GM23338 (cell line): ENCODE data around the gene PIGA.

Experiments used
- CTCF ChIP-seq, 2 experiments: fragments of 200-600 bp in 1 of 2; sonication (generic) in 1 of 2; conservative IDR thresholded peaks; 2 replicates each; pipeline versions ENCODE4 v1.5.1 to v1.6.1; 2016 to 2017; ENCODE audit warnings: antibody characterized with exemption in 2 of 2, low read depth in 2 of 2, mild to moderate bottlenecking in 2 of 2, moderate library complexity in 1 of 2
- EZH2 ChIP-seq: fragments of 200-600 bp; sonication (generic); IDR thresholded peaks from one replicate; pipeline ENCODE4 v1.8.0; 2017; ENCODE audit warnings: antibody characterized with exemption, mild to moderate bottlenecking, low read depth; ENCODE audit not compliant: unreplicated experiment
- POLR2AphosphoS5 ChIP-seq: IDR thresholded peaks from 2 replicates; pipeline ENCODE4 v1.6.1; 2016; ENCODE audit warnings: antibody characterized with exemption, low read depth
- TF ChIP-seq, protein P1 (sequence below): IDR thresholded peaks from one replicate; pipeline ENCODE4 v1.6.1; 2018; ENCODE audit warnings: antibody characterized with exemption; ENCODE audit not compliant: unreplicated experiment

DNA sequence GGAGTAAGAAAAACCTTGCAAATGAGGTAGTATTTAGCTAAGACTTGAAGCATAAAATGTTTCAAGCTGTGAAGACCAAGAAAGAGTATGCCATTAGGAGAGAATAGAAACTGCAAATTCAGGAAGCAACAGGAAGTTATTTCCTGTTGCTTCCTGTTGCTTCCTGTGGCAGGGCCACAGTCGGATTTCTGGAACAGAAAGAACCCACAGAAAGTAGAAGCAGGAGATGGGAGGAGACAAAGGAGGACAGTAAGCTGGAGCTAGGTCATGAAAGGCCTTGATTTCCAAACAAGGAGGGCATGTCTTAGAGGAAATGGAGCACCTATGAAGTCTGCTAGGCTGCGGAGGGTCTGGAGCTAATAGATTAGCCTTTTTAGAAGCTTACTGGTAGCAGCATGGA, 37.1 kb downstream of the PIGA start:
- TF ChIP-seq CTCF (conservative IDR thresholded peaks at IDR 0.05; ENCODE audit: low read depth in 2 of 2) (no peak), POLR2AphosphoS5 (no peak), EZH2 (no peak)
- TF ChIP-seq, protein P1, sequence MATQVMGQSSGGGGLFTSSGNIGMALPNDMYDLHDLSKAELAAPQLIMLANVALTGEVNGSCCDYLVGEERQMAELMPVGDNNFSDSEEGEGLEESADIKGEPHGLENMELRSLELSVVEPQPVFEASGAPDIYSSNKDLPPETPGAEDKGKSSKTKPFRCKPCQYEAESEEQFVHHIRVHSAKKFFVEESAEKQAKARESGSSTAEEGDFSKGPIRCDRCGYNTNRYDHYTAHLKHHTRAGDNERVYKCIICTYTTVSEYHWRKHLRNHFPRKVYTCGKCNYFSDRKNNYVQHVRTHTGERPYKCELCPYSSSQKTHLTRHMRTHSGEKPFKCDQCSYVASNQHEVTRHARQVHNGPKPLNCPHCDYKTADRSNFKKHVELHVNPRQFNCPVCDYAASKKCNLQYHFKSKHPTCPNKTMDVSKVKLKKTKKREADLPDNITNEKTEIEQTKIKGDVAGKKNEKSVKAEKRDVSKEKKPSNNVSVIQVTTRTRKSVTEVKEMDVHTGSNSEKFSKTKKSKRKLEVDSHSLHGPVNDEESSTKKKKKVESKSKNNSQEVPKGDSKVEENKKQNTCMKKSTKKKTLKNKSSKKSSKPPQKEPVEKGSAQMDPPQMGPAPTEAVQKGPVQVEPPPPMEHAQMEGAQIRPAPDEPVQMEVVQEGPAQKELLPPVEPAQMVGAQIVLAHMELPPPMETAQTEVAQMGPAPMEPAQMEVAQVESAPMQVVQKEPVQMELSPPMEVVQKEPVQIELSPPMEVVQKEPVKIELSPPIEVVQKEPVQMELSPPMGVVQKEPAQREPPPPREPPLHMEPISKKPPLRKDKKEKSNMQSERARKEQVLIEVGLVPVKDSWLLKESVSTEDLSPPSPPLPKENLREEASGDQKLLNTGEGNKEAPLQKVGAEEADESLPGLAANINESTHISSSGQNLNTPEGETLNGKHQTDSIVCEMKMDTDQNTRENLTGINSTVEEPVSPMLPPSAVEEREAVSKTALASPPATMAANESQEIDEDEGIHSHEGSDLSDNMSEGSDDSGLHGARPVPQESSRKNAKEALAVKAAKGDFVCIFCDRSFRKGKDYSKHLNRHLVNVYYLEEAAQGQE, result no peak
